HG02678 (cell line): ENCODE measurements around the gene MAD2L1BP.
A peak's percentile ranks its signal among the peaks of the same experiment; 100 is the strongest.
"Not testable (repeated sequence)": the region's sequence is repeated elsewhere in the genome, so short reads cannot be mapped to it uniquely, and the experiment has no call there.

ENCODE experiments used
- ATAC-seq: cut with Tn5 transposase; IDR thresholded peaks from one replicate; pipeline ENCODE4 v1.9.1; 2021; ENCODE audit warnings: mild to moderate bottlenecking, moderate library complexity; ENCODE audit not compliant: unreplicated experiment

Gene MAD2L1BP, protein sequence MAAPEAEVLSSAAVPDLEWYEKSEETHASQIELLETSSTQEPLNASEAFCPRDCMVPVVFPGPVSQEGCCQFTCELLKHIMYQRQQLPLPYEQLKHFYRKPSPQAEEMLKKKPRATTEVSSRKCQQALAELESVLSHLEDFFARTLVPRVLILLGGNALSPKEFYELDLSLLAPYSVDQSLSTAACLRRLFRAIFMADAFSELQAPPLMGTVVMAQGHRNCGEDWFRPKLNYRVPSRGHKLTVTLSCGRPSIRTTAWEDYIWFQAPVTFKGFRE

DNA sequence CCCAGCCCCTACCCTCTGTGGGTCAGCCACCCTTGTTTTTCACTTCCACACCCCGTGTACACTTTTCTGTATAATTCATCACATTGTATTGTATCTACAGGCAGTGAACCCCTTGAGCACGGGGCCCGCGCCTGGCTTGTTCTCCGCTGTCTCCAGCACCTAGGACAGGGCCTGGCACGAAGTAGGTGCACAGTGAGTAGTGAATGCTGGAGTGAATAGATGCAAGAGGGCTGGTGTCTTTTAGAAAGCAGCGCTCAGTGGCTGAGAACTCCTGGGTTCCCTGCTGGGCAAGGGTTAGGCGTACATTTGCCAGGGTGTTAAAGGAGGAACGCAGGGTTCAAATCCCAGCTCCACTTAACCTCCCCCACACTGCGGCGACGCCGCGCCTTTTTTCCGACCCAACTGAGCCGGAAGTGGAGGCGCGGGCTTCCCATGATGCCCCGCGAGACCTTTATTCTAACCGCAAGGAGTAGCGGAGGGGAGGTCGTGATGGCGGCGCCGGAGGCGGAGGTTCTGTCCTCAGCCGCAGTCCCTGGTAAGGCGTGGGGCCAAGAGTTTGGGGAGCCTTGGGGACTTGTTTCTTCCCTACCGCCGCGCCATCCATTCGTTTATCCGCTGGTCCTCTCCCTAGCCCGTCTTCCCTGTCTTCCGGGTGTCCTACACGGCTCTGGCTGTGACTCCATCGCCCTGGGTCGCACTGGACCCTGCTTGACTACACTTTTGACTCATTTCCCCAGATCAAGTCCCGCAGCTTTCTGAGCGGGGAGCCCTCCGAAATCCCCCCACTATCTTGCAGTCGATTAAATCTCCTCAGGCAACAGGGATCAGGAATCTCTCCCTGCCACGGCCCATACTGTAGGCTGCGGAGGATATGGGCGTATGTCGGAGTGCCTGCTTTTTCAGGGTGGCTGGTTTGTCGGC is at the start of gene MAD2L1BP:
TSS of gene MAD2L1BP (plus strand) at position 454 of the 921 bp plus-strand sequence. CDS start at position 490, 36 bp downstream.
- ATAC-seq: peak; percentile 85

DNA sequence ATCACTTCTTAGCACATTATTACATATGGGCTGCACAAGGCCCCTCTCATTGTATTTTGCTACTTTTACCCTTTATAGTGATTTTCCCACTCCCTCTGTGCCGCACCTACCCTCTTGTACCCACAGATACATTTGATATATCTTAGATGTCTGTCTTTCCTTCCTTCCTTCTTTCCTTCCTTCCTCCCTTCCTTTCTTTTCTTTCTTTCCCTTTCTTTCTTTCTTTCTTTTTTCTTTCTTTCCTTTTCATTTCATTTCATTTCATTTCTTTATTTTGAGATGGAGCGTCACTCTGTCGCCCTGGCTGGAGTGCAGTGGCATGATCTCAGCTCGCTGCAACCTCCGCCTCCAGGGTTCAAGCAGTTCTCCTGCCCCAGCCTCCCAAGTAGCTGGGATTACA is 47.4 kb upstream of the MAD2L1BP start:
- no peak for ATAC-seq

DNA sequence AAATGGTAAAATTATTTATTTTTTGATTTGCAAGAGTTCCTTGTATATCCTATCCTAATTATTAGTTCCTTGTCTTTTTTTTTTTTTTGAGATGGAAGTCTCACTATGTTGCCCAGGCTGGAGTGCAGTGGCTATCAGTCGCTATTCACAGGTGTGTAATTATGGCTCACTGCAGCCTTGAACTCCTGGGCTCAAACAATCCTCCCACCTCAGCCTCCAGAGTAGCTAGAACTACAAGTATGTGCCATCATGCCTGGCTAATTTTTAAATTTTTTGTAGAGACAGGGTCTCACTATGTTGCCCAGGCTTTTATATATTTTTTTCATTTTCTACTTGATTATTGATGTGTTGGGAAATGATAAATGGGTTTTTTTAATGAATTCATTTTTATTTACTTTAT is 46.1 kb upstream of the MAD2L1BP start:
- ATAC-seq: not testable (repeated sequence)

DNA sequence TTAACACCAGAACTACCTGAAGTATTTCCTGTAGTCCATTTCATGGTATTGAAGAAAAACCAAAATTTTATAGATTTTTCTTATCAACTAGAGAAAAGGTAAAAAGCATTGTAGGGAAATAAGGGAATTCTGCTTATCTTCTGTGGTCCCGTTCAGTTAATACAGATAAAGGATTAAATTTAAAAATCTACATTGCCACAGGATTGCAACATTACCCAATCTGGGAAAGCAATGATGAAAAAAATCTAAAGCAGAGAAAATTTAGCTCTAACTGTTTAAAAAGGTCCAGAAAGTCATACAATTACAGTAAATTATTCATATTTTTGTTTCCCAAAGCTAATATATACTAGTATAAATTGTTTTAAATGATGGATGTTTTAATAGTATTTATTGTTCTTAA is 41.7 kb upstream of the MAD2L1BP start:
- no peak for ATAC-seq

DNA sequence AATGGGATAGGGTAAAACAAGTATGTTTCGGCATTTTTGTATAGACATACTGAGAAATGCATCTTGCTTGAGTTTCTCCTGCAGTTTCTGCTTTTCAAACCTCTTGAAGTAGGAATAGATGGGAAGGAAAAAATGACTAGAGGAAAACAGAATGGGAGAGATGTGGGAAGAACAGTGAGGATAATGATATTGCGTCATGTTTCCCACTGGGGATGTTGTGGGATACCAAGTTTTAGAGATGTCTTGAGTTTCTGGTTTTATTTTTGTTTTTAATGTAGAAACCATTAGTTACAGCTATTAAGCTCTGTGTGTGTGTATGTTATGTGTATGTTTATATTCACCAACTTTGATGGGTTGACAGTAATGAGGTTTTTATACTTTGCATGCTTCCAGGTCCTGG is 35.0 kb upstream of the MAD2L1BP start:
- ATAC-seq: no peak

DNA sequence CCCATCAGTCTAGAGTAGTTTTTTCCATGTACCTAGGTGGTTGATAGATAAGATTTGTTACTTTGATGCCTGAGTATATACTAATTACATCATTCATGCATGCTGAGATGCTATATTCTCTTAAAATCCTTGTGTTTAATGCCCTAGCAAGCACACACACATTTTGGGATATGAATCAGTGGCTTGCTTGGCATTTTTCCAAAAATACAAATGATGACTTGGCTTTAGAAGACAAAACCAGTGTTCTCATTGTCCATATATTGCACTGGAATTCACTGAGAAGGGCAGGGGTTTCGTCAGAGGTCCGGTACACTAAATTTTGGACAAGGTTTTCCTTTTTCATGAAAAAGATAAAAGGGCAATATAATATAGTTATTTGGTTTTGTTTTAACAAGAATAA is 31.5 kb upstream of the MAD2L1BP start:
- no peak for ATAC-seq

GRCh38 chr6:43606019-43606418 is 29.6 kb upstream of the MAD2L1BP start:
- no peak for ATAC-seq

DNA sequence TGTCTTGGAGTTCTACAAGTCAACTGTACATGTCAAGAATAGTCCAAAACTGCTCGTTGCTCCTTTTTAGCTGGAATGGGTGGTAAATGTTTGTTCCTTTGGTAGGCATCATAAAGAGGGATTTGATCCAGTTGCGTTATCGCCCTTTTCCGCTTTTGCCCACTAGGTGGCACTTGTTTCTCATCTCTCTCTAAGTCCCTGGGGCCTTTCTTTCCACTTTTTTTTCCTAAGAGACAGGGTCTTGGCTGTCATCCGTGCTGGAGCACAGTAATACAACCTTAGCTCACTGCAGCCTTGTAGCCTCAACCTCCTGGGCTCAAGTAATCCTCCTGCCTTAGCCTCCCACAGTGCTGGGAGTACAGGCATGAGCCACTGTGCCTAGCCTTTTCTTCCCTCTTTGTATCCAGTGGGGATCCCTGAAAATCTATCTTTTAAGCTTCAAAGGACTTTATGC is 27.3 kb upstream of the MAD2L1BP start:
- ATAC-seq: no peak

- ATAC-seq: no peak
Measured at GRCh38 chr6:43608807-43609206, 26.8 kb upstream of the MAD2L1BP start.

DNA sequence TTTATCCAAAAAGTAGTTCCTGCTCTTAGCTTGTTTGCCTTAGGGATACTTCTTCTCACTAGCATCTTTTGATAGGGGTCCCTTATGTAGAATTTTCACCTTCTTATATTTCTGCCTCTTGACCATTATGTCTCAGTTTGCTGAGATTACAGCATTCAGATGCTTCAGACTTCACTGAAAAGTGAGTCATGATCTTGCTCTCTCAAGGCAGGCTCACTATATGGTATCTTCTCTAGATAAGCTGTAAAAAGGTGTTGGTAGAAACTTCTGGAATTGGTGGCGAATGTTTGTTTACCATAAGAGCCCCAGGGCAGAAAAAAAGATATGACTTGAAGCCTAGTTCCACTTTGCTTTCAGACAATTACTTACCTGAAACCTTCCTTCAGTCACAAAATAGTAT is 26.2 kb upstream of the MAD2L1BP start:
- ATAC-seq: no peak

- no peak for ATAC-seq
Measured at GRCh38 chr6:43610431-43610830, 25.2 kb upstream of the MAD2L1BP start.

GRCh38 chr6:43613721-43614395 is 21.8 kb upstream of the MAD2L1BP start:
- no peak for ATAC-seq

DNA sequence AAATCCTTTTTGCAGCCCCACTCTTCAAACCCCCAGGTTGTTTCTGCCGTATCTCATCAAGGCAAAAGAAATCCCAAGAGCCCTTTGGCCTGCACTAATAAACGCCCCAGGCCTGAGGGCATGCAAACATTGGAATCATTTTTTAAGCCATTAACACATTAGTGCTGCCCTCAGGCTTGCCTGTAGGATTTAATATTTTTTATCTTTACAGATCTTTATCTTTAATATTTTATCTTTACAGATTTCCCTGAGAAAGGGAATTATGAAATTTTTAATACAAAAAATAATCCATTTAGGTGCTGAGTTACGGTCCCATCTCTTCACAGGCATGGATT is 21.3 kb upstream of the MAD2L1BP start:
- no peak for ATAC-seq

GRCh38 chr6:43616725-43617472 is 18.7 kb upstream of the MAD2L1BP start:
- ATAC-seq: no peak

DNA sequence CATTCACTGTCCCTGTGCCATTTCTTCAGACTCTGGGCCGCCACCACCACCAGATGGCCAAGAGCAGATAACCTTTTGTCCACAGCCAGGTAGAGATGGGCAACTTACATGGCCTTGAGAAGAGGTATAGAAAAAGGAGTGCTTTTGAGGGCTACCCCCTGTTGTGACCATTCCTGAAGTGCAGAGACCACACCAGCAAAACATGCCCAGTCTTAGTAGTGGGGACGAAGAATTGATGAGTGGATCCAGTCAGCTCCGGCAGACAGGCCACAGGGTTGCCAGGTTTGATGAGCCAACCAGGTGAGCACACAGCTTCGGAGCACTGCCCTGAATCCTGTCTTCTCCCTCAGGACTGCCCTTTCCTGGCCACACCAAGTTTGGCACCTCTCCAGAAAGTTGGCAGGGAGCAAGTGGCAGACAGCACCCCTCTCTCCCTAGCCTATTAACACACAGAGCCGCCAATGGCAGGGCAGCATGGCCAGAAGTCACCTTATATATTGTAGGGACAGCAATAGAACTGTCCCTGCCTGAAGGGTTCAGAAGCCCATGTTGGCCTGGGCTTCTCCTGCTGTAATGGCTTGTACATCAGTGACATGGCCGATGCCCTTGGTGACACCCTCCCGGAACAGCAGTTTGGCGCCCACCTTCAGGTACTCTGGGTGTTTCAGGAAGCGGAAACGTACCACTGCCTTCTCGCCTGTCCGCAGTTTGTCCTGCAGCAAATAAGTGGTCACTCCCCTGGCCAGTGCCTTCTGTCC is 14.4 kb upstream of the MAD2L1BP start:
- no peak for ATAC-seq

DNA sequence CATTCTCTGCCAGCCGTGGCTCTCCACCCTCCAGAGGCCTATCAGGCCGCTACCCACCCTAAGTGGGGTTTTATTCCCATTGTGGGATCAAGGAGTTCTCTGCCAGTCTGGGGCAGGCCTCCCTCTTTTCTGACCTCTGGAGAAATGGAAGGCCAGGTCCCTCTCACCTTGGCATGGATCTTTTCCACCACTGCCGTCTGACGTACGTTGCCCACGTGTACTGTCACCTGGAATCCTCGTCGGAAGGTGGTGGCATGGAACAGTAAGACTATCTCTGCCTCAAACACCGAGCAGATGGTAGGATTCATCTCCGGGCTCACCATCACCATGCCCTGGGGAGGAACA is 13.8 kb upstream of the MAD2L1BP start:
- ATAC-seq: no peak

DNA sequence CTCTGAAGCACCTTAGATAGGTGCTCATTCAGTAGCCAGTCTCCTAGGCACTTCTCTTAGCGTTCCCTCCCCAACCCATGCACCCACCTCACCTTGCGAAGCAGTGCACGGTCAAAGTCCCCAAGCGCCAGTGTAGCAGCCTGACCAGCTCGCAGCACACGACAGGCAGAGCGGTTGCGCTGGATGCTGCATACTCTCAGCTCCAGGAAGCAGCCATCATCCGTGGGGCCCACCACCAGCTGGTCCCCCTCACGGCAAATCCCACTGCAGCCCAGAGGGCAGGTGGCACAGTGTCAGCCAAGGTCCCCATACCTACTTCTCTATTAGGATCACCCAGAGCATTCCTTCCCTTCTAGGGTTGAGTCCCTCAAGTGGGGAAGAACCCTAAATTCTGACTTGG is 13.1 kb upstream of the MAD2L1BP start:
- no peak for ATAC-seq

- ATAC-seq: no peak
Measured at GRCh38 chr6:43623880-43624785, 11.5 kb upstream of the MAD2L1BP start.

DNA sequence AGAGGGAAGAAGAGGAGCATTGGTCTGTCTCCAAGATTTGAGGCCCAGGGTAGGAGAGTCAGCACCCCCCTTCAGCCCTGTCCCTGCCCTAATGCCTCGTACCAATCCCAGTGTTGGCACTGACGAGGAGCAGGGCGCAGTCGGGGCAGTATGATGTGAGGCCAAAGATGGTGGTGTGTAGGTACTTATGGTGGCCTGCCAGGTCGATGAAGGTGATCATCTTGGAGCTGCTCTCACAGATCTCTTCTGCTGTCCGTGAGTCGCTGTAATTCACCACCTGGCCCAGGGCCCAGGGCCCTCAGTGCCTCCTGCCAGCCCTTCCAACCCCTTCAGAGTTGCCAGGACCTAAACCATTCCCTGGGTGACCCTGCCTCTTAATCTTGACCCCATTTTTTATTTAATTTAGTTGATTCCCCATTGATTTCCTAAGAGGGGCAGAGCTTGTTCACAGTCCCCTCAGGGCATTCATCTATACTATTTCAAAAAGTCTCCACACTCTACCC is 10.8 kb upstream of the MAD2L1BP start:
- no peak for ATAC-seq
